A549 treated with dexamethasone at 1 μM for 4 hours (cell line): Measurements from ENCODE around the gene CLEC4G. TPM values are rescaled to one million over a fixed set of nuclear protein-coding genes. Genes with fewer than 3 reads are reported as not detected.

Source experiments
- total RNA-seq: library from RNA; stranded (reverse); fragments of 200-300 nt; extraction: Qiagen RNA extraction; gene quantifications from 5 replicates; pipeline ENCODE4 v1.2.3, GENCODE V29; 2022

The CLEC4G gene, protein sequence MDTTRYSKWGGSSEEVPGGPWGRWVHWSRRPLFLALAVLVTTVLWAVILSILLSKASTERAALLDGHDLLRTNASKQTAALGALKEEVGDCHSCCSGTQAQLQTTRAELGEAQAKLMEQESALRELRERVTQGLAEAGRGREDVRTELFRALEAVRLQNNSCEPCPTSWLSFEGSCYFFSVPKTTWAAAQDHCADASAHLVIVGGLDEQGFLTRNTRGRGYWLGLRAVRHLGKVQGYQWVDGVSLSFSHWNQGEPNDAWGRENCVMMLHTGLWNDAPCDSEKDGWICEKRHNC
- not detected in 5 replicates for total RNA-seq

GRCh38 chr19:7732045-7732444, at the start of gene CLEC4G:
TSS of gene CLEC4G (minus strand) at chr19:7732110. CDS start at chr19:7732102, 8 bp downstream.

GRCh38 chr19:7762719-7763293, 30.9 kb upstream of the CLEC4G start, which contains the start of gene CLEC4M:
TSS of gene CLEC4M (plus strand) at chr19:7763243. CDS start at chr19:7763267, 24 bp downstream.

GRCh38 chr19:7746903-7747884, 15.3 kb upstream of the CLEC4G start, which contains the start of gene CD209:
TSS of gene CD209 (minus strand) at chr19:7747534. CDS start at chr19:7747511, 23 bp downstream.

GRCh38 chr19:7701654-7702457, 30.1 kb downstream of the CLEC4G start, which contains the start of gene FCER2:
TSS of gene FCER2 (minus strand) at chr19:7702131. CDS start at chr19:7699760, 2,371 bp downstream.

DNA sequence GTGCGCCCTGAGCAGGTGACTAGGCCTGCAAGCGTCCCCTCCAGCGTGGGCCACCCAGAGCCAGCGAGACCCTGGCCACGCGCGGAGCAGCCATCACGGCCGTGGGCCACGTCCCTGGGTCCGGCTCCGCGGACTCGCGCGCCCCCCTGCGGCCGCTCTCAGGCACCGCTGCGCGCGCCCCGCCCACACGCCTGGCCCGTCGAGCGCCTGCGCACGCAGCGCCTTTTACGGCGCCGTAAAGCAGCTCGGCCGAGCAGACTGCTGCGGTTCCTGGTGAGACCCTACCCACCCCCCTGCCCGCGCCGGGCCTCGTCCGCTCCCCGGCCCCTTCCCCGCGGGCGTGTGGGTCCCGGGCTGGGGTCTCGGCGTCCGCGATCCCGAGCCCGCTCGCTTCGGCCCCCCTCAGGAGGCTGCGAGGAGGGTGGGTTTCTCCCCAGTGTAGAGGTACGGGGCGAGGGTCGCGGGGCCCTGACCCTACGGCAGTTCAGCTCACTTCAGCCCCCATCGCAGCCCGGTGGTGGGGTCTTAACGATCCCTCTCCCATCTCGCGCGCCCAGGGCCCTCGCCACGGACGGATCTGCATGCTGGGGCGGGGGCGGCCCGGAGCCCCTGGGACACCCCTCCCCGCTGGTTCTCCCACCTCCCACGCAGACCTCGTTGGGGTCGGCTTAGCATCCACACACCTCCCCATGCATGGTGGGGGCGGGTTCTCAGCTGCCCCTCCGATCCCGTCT, 51.1 kb downstream of the CLEC4G start, which contains the start of gene TRAPPC5:
Gene TRAPPC5, plus strand, starts transcription at position 228 of the 734 bp plus-strand sequence. CDS start 1,421 bp downstream, outside the sequence.

Other genes starting within 250 kb of the CLEC4G start
- gene PEX11G, start 243.1 kb downstream of the CLEC4G start, total RNA-seq, result 1.8 to 2.1 TPM (median 1.9 TPM) in 5 replicates
- gene ZNF358, start 216.0 kb downstream of the CLEC4G start, total RNA-seq, result 17.7 to 24.8 TPM (median 22.3 TPM) in 5 replicates
- 9.6 to 12.8 TPM (median 11.7 TPM) in 5 replicates for gene MCOLN1, start 209.5 kb downstream of the CLEC4G start, total RNA-seq
- 24.0 to 42.0 TPM (median 40.3 TPM) in 5 replicates for gene PNPLA6, start 196.4 kb downstream of the CLEC4G start, total RNA-seq
- gene CAMSAP3, start 136.2 kb downstream of the CLEC4G start, total RNA-seq, result 3.7 to 7.6 TPM (median 6.1 TPM) in 5 replicates
- 18.9 to 29.4 TPM (median 26.3 TPM) in 5 replicates for gene XAB2, start 102.6 kb downstream of the CLEC4G start, total RNA-seq
- gene PET100, start 102.3 kb downstream of the CLEC4G start, total RNA-seq, result 44.7 to 84.3 TPM (median 46.8 TPM) in 5 replicates
- gene PCP2, start 98.4 kb downstream of the CLEC4G start, total RNA-seq, result not detected in 5 replicates
- gene STXBP2, start 95.0 kb downstream of the CLEC4G start, total RNA-seq, result 28.4 to 45.3 TPM (median 38.6 TPM) in 5 replicates
- gene RETN, start 63.1 kb downstream of the CLEC4G start, total RNA-seq, result not detected in 5 replicates
- gene MCEMP1, start 55.0 kb downstream of the CLEC4G start, total RNA-seq, result not detected in 5 replicates
- 50.6 to 101 TPM (median 96.9 TPM) in 5 replicates for gene TRAPPC5, start 51.3 kb downstream of the CLEC4G start, total RNA-seq
- not detected in 5 replicates for gene FCER2, start 30.0 kb downstream of the CLEC4G start, total RNA-seq
- gene CD209, start 15.4 kb upstream of the CLEC4G start, total RNA-seq, result not detected in 5 replicates
- gene CLEC4M, start 31.1 kb upstream of the CLEC4G start, total RNA-seq, result not detected in 5 replicates
- 0.94 to 1.9 TPM (median 1.8 TPM) in 5 replicates for gene EVI5L, start 98.1 kb upstream of the CLEC4G start, total RNA-seq
- 0.30 to 0.51 TPM (median 0.45 TPM) in 5 replicates for gene PRR36, start 142.3 kb upstream of the CLEC4G start, total RNA-seq
- 5.1 to 7.1 TPM (median 5.7 TPM) in 5 replicates for gene LRRC8E, start 156.4 kb upstream of the CLEC4G start, total RNA-seq
- 8.6 to 16.3 TPM (median 14.9 TPM) in 5 replicates for gene MAP2K7, start 171.8 kb upstream of the CLEC4G start, total RNA-seq
- gene TGFBR3L, start 182.7 kb upstream of the CLEC4G start, total RNA-seq, result 0.36 to 2.0 TPM (median 1.7 TPM) in 5 replicates
- 17.5 to 29.6 TPM (median 28.0 TPM) in 5 replicates for gene SNAPC2, start 188.2 kb upstream of the CLEC4G start, total RNA-seq
- 8.2 to 19.6 TPM (median 17.2 TPM) in 5 replicates for gene CTXN1, start 194.0 kb upstream of the CLEC4G start, total RNA-seq
- 24.1 to 32.3 TPM (median 29.4 TPM) in 5 replicates for gene TIMM44, start 211.6 kb upstream of the CLEC4G start, total RNA-seq